LNCaP clone FGC (cell line): ENCODE results near the gene NPW.

ENCODE experiments used
- DNase-seq: peaks from one replicate; pipeline ENCODE4 v3.0.0-alpha.2; 2011; ENCODE audit warnings: low read depth
- H3K4me3 ChIP-seq: 2 replicates; pipeline ENCODE4 v1.5.1; 2011; ENCODE audit warnings: mild to moderate bottlenecking, low read depth, low read length, control low read depth
- TF ChIP-seq, protein P1 (sequence below): IDR thresholded peaks from 2 replicates; pipeline ENCODE4 v1.5.1; 2012; ENCODE audit warnings: mild to moderate bottlenecking; ENCODE audit not compliant: control insufficient read depth, insufficient read depth; ENCODE audit errors: extremely low read depth

NPW gene

DNA sequence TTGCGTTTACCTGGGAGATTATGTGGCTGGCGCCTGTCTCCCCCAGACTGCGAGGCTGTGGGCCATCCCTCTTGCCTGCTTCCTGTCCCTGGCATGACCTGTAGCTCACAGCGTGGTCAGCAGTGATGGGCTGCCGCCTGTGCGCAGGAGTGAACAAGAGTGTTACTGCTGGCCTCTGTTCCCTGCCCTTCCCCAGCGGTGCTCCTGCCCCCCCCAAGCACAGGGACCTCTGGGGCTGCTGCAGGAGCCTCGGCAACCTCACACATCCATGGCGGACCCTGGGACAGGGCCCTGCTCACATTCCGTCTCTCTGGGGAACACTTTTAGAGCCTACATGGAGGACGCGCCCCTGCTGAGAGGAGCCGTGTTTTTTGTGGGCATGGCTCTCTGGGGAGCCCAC, 38.8 kb downstream of the NPW start:
- TF ChIP-seq, protein P1, sequence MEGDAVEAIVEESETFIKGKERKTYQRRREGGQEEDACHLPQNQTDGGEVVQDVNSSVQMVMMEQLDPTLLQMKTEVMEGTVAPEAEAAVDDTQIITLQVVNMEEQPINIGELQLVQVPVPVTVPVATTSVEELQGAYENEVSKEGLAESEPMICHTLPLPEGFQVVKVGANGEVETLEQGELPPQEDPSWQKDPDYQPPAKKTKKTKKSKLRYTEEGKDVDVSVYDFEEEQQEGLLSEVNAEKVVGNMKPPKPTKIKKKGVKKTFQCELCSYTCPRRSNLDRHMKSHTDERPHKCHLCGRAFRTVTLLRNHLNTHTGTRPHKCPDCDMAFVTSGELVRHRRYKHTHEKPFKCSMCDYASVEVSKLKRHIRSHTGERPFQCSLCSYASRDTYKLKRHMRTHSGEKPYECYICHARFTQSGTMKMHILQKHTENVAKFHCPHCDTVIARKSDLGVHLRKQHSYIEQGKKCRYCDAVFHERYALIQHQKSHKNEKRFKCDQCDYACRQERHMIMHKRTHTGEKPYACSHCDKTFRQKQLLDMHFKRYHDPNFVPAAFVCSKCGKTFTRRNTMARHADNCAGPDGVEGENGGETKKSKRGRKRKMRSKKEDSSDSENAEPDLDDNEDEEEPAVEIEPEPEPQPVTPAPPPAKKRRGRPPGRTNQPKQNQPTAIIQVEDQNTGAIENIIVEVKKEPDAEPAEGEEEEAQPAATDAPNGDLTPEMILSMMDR, result no peak

DNA sequence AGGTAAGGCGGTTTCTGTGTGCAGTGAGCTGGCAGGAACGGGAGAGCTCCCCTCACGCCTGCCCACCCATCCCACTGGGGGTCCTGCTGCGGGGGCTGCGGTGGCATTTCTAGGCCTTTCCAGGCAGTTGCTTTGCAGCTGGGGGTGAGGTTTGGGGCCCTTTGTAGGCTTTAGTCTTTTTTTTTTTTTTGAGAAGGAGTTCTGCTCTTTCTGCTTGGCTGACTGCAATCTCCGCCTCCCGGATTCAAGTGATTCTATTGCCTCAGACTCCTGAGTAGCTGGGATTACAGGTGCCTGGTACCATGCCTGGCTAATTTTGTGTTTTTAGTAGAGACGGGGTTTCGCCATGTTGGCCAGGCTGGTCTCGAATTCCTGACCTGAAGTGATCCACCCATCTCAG, 39.3 kb downstream of the NPW start:
- H3K4me3 ChIP-seq, result no peak overlapping the region
- TF ChIP-seq, protein P1, result no peak
- no peak for DNase-seq

More for the DNA sequence above, 38.8 kb downstream of the NPW start:
- no peak overlapping the region for H3K4me3 ChIP-seq
- DNase-seq, result no peak

DNA sequence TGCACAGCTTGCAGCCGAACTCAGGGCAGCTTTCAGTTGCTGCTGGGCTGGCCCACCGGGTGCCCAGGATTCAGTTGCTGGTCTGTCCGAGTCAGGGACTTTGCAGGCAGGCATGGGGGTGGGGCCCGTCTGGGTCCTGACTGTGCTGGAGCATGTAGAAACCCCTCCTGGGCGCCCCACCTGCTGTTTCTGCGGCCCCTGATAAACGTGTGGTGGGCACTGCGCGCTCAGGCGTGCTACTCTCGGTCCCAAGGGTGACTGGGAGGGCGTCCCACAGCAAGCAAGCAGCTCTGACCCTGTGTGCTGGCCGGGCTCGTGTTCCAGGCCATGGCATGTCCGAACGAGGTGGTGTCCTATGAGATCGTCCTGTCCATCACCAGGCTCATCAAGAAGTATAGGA, 40.8 kb downstream of the NPW start:
- no peak for DNase-seq
- H3K4me3 ChIP-seq, result no peak overlapping the region
- TF ChIP-seq, protein P1, result no peak

DNA sequence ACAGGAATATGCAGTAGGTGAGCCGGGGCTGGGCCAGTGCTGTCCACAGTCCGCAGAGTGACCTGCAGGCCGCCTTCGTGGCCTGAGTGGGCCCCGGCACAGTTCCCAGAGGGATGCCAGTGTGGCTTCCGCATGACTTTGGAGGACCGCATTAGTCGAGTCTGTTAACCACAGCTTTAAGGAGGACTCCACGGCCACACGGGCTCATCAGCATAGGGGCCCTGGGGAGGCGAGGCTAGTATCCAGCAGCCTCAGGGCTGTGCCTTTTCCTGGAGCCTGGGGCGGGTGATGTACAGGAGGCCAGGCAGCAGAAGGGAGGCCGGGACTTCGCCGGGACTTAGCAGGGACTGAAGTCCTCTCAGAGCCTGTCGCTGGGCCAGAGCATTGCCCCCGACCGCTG, 41.4 kb downstream of the NPW start:
- TF ChIP-seq, protein P1, result no peak
- no peak overlapping the region for H3K4me3 ChIP-seq
- DNase-seq, result no peak

DNA sequence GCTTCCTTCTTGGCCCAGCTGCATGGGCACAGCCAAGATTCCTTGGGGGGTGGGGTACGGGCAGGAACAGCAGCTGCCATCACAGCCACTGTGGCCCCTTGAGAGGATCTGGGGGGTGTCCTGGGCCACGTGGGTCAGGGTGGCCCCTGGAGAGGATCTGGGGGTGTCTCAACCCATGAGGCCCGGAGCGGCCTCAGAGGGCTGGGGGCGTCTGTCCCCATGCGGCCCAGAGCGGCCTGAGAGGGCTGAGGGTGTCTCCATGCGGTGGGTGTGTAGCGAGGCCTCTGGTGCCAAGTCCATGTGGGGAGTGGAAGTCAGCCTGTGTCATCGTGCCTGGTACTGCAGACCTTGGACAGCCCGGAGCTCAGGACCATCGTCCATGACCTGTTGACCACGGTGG, 41.9 kb downstream of the NPW start:
- DNase-seq, result no peak
- TF ChIP-seq, protein P1, result no peak
- no peak overlapping the region for H3K4me3 ChIP-seq

DNA sequence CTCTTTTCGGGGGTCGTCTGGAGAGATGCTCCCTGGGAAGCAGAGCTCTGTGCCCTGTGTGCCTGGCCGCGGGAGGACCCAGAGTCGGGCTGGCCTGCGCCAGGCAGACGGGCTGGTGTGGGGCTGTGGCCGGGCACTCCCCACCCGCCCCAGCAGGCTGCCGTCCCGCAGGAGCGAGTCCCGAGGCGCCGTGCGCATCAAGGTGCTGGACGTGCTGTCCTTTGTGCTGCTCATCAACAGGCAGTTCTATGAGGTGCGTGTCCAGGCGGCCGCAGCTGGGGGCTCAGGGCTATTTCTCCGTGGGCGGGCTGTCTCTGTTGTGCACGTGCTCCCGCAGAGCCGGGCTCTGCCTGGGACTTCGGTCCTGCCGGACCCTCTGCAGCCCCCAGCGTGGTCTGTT, 43.2 kb downstream of the NPW start:
- no peak for DNase-seq
- H3K4me3 ChIP-seq, result no peak overlapping the region
- TF ChIP-seq, protein P1, result no peak

DNA sequence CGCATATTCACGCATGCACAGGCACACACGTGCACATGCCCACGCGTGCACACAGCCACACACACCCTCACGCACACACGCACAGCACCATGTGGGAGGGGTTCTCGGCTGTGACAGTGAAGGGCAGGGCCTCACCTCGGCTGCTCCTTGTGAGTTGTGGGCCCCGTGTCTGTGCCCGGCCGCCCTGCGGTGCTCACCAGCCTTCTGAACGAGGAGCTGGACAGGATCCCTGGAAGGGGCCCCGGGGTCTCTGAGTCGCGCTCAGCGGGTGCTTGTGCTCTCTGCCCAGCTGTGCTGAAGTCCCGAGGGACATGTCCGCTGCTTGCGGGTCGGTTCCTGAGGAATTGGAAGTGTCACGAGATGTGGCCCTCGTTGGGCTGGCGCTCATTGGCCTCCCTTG, 44.3 kb downstream of the NPW start:
- no peak for DNase-seq
- no peak overlapping the region for H3K4me3 ChIP-seq
- TF ChIP-seq, protein P1, result no peak
